ENCODE measurements around the gene ESPN.

DNA sequence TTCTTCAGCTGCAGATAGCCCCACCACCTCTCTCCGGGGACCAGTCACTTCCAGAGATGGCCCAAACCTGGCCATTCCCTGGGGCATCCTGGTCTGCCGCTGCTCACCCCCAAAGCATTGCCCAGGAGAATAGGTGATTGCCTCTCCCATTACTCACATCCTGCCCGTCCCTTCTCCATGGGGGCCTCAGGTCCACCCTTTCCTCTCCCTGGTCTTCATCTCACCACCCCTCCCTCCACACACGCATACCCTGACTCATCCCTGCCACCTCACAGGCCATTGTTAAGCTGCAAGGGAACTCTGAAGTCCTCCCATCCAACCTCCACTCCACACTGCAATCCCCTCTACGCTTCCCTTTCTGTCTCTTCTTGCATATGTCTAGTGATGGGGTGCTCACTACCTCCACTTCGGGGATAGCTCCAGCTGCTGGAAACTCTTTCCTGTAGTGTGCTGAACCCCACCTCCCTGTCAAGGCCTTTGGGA is 66.9 kb downstream of the ESPN start, which contains the start of gene PLEKHG5:
- TF ChIP-seq CTCF (IDR thresholded peaks at IDR 0.05 in 8 of 11, conservative IDR thresholded peaks at IDR 0.05 in 3 of 11) (no peak), POLR2A (IDR thresholded peaks at IDR 0.05) (no peak), POLR2AphosphoS5 (IDR thresholded peaks at IDR 0.05) (no peak)

All from spleen (tissue), 7 donors.